A549 (cell line): ENCODE measurements around the gene ZNHIT2. TPM values are rescaled to one million over a fixed set of nuclear protein-coding genes. Genes with fewer than 3 reads are reported as not detected.

Source experiments
- ATAC-seq, 2 experiments: fragments of 200-7000 bp in 1 of 2; fragments of >200 bp in 1 of 2; cut with Nextera tagmentation in 1 of 2; cut with Tn5 transposase in 1 of 2; 3 replicates each; pipeline versions ENCODE4 v1.8.0 to v1.9.1; 2018 to 2020; ENCODE audit warnings: mild to moderate bottlenecking in 1 of 2, moderate library complexity in 1 of 2
- CTCF ChIA-PET: fragments of 300-600 bp; sonication (Branson Sonifier 250); formaldehyde crosslinking; extraction: SDS; loops from one replicate; lab custom pipeline; 2021; ENCODE audit warnings: antibody characterized with exemption, inconsistent platforms; lab: Yijun Ruan, JAX
- POLR2A ChIA-PET: fragments of 350-600 bp; formaldehyde crosslinking; extraction: SDS; loops from one replicate; lab custom pipeline; 2021; ENCODE audit warnings: antibody characterized with exemption, inconsistent platforms; lab: Yijun Ruan, JAX
- DNase-seq, 2 experiments: peaks; one replicate each; pipeline versions ENCODE4 v3.0.0 to v3.0.0-alpha.2; 2011 to 2016; ENCODE audit warnings: low read depth in 1 of 2, low spot score in 1 of 2
- FAIRE-seq: peaks from 2 replicates; lab custom pipeline; 2011; peaks lifted over from hg19 to GRCh38; lab: Jason Lieb, UNC
- H3K27ac ChIP-seq, 2 experiments: fragments of >200 bp; sonication (Bioruptor Twin); formaldehyde crosslinking; 3 replicates each; pipeline ENCODE4 v1.5.1; 2016 to 2017
- H3K4me1 ChIP-seq: fragments of >200 bp; sonication (Bioruptor Twin); formaldehyde crosslinking; 3 replicates; pipeline ENCODE4 v1.6.1; 2016
- H3K4me2 ChIP-seq: fragments of >200 bp; sonication (Bioruptor Twin); formaldehyde crosslinking; 3 replicates; pipeline ENCODE4 v1.6.1; 2016
- H3K4me3 ChIP-seq: fragments of >200 bp; sonication (Bioruptor Twin); formaldehyde crosslinking; 3 replicates; pipeline ENCODE4 v1.5.1; 2016
- H3K9me3 ChIP-seq: fragments of >200 bp; sonication (Bioruptor Twin); formaldehyde crosslinking; 3 replicates; pipeline ENCODE4 v1.6.1; 2016
- ATOH8 ChIP-seq: fragments of 250-450 bp; sonication (Bioruptor Pico); IDR thresholded peaks from 2 replicates; pipeline ENCODE4 v1.5.0; 2020; ENCODE audit warnings: low read depth, mild to moderate bottlenecking, moderate library complexity
- BHLHE40 ChIP-seq: IDR thresholded peaks from 2 replicates; pipeline ENCODE4 v1.6.1; 2012; ENCODE audit warnings: low read depth, low read length, inconsistent platforms
- CEBPB ChIP-seq, 2 experiments: fragments of >200 bp in 1 of 2; sonication (Bioruptor Twin) in 1 of 2; formaldehyde crosslinking in 1 of 2; IDR thresholded peaks; 2 replicates each; pipeline ENCODE4 v1.6.1; 2012 to 2016
- CHD2 ChIP-seq: fragments of 150-350 bp; IDR thresholded peaks from 2 replicates; pipeline ENCODE4 v1.6.1; 2014; ENCODE audit warnings: low read length; ENCODE audit not compliant: partially characterized antibody
- CTCF ChIP-seq: fragments of >200 bp; sonication (Bioruptor Twin); formaldehyde crosslinking; IDR thresholded peaks from 3 replicates; pipeline ENCODE4 v1.5.1; 2016
- EHMT2 ChIP-seq: fragments of 200-600 bp; sonication (generic); IDR thresholded peaks from 2 replicates; pipeline ENCODE4 v1.6.1; 2016; ENCODE audit warnings: antibody characterized with exemption, low read depth, mild to moderate bottlenecking, moderate library complexity
- EP300 ChIP-seq, 2 experiments: fragments of >200 bp; sonication (Bioruptor Twin); formaldehyde crosslinking; IDR thresholded peaks; 2 replicates in 1 of 2; 3 replicates in 1 of 2; pipeline ENCODE4 v1.6.1; 2016 to 2017
- ESRRA ChIP-seq: fragments of 150-350 bp; IDR thresholded peaks from 2 replicates; pipeline ENCODE4 v1.6.1; 2014; ENCODE audit warnings: mild to moderate bottlenecking, low read length, borderline replicate concordance
- FOSB ChIP-seq: fragments of 250-450 bp; sonication (Bioruptor Pico); IDR thresholded peaks from 2 replicates; pipeline ENCODE4 v1.5.0; 2020; ENCODE audit warnings: mild to moderate bottlenecking, moderate library complexity
- HEYL ChIP-seq: fragments of 250-450 bp; sonication (Bioruptor Pico); IDR thresholded peaks from 2 replicates; pipeline ENCODE4 v1.8.0; 2021; ENCODE audit warnings: mild to moderate bottlenecking, moderate library complexity
- KDM1A ChIP-seq: fragments of 200-600 bp; sonication (generic); IDR thresholded peaks from 2 replicates; pipeline ENCODE4 v1.6.1; 2016; ENCODE audit warnings: low read depth, mild to moderate bottlenecking
- MYC ChIP-seq: IDR thresholded peaks from 2 replicates; pipeline ENCODE4 v1.6.1; 2012; ENCODE audit warnings: mild to moderate bottlenecking, inconsistent platforms, low read length, improper control_type of control experiment, borderline replicate concordance
- PHF8 ChIP-seq: fragments of 200-600 bp; sonication (generic); IDR thresholded peaks from 2 replicates; pipeline ENCODE4 v1.6.1; 2016; ENCODE audit warnings: low read depth, mild to moderate bottlenecking, antibody characterized with exemption, moderate library complexity, borderline replicate concordance
- POLR2A ChIP-seq: IDR thresholded peaks from 2 replicates; pipeline ENCODE4 v1.6.1; 2012; ENCODE audit warnings: mild to moderate bottlenecking, low read length
- POLR2AphosphoS2 ChIP-seq: conservative IDR thresholded peaks from 2 replicates; pipeline ENCODE4 v1.6.1; 2012; ENCODE audit warnings: low read length, improper control_type of control experiment, inconsistent platforms
- RAD21 ChIP-seq, 2 experiments: fragments of >200 bp in 1 of 2; sonication (Bioruptor Twin) in 1 of 2; formaldehyde crosslinking in 1 of 2; IDR thresholded peaks in 1 of 2; conservative IDR thresholded peaks in 1 of 2; 2 replicates in 1 of 2; 3 replicates in 1 of 2; pipeline ENCODE4 v1.6.1; 2012 to 2018; ENCODE audit warnings: inconsistent platforms in 1 of 2
- RNF2 ChIP-seq: fragments of 200-600 bp; sonication (generic); IDR thresholded peaks from 2 replicates; pipeline ENCODE4 v1.6.1; 2016; ENCODE audit warnings: low read depth, mild to moderate bottlenecking, antibody characterized with exemption, moderate library complexity, borderline replicate concordance
- SMC3 ChIP-seq: fragments of >200 bp; sonication (Bioruptor Twin); formaldehyde crosslinking; IDR thresholded peaks from 3 replicates; pipeline ENCODE4 v1.6.1; 2018; ENCODE audit warnings: inconsistent platforms
- TFCP2L1 ChIP-seq: fragments of 250-450 bp; sonication (Bioruptor Pico); IDR thresholded peaks from 2 replicates; pipeline ENCODE4 v1.5.0; 2021; ENCODE audit warnings: mild to moderate bottlenecking
- ZC3H11A ChIP-seq: fragments of 450-650 bp; IDR thresholded peaks from 2 replicates; pipeline ENCODE4 v1.6.1; 2014; ENCODE audit warnings: antibody characterized with exemption, mild to moderate bottlenecking
- ZFP36 ChIP-seq: fragments of 450-650 bp; IDR thresholded peaks from 2 replicates; pipeline ENCODE4 v1.6.1; 2014; ENCODE audit warnings: borderline replicate concordance; ENCODE audit not compliant: partially characterized antibody
- ZSCAN20 ChIP-seq: fragments of 250-450 bp; sonication (Bioruptor Pico); IDR thresholded peaks from 2 replicates; pipeline ENCODE4 v1.8.0; 2022; ENCODE audit warnings: mild to moderate bottlenecking, moderate library complexity
- WGBS: methylation state at CpG from one replicate; pipeline ENCODE4 v1.1.6; 2017; ENCODE audit errors: missing lambda C conversion rate; 5-methylcytosine and 5-hydroxymethylcytosine counted together
- polyA plus RNA-seq, 4 experiments: library from polyadenylated mRNA; depleted of rRNA in 3 of 4; stranded (reverse); fragments of >200 nt; fragmentation: RNase III in 1 of 4; extraction: RNeasy Plus Mini Kit Qiagen cat#74134 plus additional on column Dnase treatment in 1 of 4; gene quantifications; 2 replicates in 3 of 4; 3 replicates in 1 of 4; pipeline ENCODE4 v1.2.3, GENCODE V29; 2011 to 2017
- TF ChIP-seq, protein P1 (sequence below): IDR thresholded peaks from 2 replicates; pipeline ENCODE4 v1.6.1; 2012
- TF ChIP-seq, protein P2 (sequence below): IDR thresholded peaks from 2 replicates; pipeline ENCODE4 v1.6.1; 2012
- TF ChIP-seq, protein P3 (sequence below): fragments of 250-450 bp; sonication (Bioruptor Pico); IDR thresholded peaks from 2 replicates; pipeline ENCODE4 v1.5.0; 2021; ENCODE audit warnings: mild to moderate bottlenecking, moderate library complexity, borderline replicate concordance
- TF ChIP-seq, protein P4 (sequence below): fragments of 450-650 bp; IDR thresholded peaks from 2 replicates; pipeline ENCODE4 v1.6.1; 2014; ENCODE audit warnings: antibody characterized with exemption

Gene ZNHIT2
- polyA plus RNA-seq, 2 of the 4 experiments (the other 2 are of a cell fraction), result 5.5 to 13.5 TPM

- ChIA-PET CTCF (interaction anchor here (0.8 to 4.6 kb wide), 4 partner anchors 10 to 90 kb away, joined by 3 to 24 read pairs (median 3); partner anchors contain the start of genes ARL2 and TM7SF2), POLR2A (interaction anchor here (1.1 to 1.4 kb wide), 2 partner anchors 8 to 9 kb away, joined by 3 read pairs; partner anchors contain the start of gene TM7SF2)
- H3K4me3 ChIP-seq, result no peak overlapping the region
- H3K27ac ChIP-seq, result no peak overlapping the region
- no peak for TF ChIP-seq ATOH8 (CRISPR knock-in tag)
- TF ChIP-seq EHMT2, result no peak
- TF ChIP-seq HEYL (CRISPR knock-in tag), result no peak
- no peak for TF ChIP-seq RAD21 (conservative IDR thresholded peaks at IDR 0.05 in 1 of 2, IDR thresholded peaks at IDR 0.05 in 1 of 2)
- TF ChIP-seq, protein P1, sequence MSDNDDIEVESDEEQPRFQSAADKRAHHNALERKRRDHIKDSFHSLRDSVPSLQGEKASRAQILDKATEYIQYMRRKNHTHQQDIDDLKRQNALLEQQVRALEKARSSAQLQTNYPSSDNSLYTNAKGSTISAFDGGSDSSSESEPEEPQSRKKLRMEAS, result no peak
- TF ChIP-seq POLR2AphosphoS2, result no peak
- TF ChIP-seq, protein P2, sequence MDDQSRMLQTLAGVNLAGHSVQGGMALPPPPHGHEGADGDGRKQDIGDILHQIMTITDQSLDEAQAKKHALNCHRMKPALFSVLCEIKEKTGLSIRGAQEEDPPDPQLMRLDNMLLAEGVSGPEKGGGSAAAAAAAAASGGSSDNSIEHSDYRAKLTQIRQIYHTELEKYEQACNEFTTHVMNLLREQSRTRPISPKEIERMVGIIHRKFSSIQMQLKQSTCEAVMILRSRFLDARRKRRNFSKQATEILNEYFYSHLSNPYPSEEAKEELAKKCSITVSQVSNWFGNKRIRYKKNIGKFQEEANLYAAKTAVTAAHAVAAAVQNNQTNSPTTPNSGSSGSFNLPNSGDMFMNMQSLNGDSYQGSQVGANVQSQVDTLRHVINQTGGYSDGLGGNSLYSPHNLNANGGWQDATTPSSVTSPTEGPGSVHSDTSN, result no peak
- TF ChIP-seq ZSCAN20 (CRISPR knock-in tag), result no peak
- no peak for TF ChIP-seq ESRRA
- TF ChIP-seq PHF8, result no peak
- no peak for TF ChIP-seq SMC3
- H3K9me3 ChIP-seq, result no peaks in the 10 kb centered on the region
- ATAC-seq, result no peak
- no peak for FAIRE-seq
- no peaks in the 10 kb centered on the region for H3K4me1 ChIP-seq
- no peak for DNase-seq
- H3K4me2 ChIP-seq, result no peak overlapping the region
Observed at GRCh38 chr11:65103476-65103875, 14.0 kb downstream of the ZNHIT2 start.

DNA sequence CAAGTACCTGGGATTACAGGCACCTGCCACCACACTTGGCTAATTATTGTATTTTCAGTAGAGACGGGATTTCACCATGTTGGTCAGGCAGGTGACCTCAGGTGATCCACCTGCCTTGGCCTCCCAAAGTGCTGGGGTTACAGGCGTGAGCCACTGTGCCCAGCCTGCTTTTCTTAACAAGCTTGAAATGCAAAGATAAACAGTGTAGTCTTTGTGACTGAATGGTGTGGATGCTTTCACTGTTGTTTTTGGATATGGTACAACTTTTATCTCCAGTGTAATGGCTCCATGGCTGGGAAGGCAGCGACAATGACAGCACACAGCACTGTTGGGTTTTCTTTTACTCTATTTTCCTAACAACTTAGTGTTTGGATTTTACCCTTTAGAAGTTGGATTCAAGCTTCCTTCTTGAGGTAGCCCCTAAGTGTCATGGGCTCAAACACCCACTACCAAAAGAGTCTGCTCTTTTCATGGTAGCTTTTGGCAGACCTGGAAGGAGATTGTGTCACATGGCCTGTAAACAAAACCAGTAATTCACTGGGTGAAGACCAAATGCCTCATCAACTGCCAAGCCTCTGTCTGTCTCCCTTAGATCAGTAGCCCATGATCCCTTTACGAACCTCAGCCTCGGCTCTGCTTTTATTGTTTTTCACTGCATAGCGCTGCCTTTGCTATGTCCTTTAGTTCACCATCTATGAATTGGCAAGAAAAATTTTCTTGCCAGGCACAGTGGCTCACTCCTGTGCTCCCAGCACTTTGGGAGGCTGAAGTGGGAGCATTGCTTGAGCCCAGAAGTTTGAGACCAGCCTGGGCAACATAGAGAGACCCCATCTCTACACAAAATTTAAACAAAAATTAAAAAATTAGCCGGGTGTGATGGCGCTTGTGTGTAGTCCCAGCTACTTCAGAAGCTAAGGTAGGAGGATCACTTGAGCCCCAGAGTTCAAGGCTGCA is 15.1 kb downstream of the ZNHIT2 start:
- ChIA-PET POLR2A (interaction anchor here (0.6 to 1.5 kb wide), 5 partner anchors 8 to 15 kb away, joined by 3 to 4 read pairs (median 3); partner anchors contain the start of genes TM7SF2 and ZNHIT2), CTCF (interaction anchor here (0.8 to 4.6 kb wide), 5 partner anchors 8 to 89 kb away, joined by 3 to 24 read pairs (median 3); partner anchors contain the start of genes ARL2 and TM7SF2)
- WGBS, result 96% methylated on average over 8 of the region's 8 CpGs
- Histone ChIP-seq H3K4me2 (no peak overlapping the region), H3K9me3 (no peaks in the 10 kb centered on the region), H3K4me1 (peaks cover under 1% of the 10 kb centered on the region; the same call in 1 of the 3 replicates), H3K27ac (no peak overlapping the region), H3K4me3 (no peak overlapping the region)
- FAIRE-seq, result no peak
- no peak for ATAC-seq
- no peak for DNase-seq
- TF ChIP-seq CHD2 (no peak), MYC (no peak), ZFP36 (no peak), SMC3 (no peak), KDM1A (no peak), EP300 (IDR thresholded peaks at IDR 0.05) (no peak), TFCP2L1 (CRISPR knock-in tag) (no peak), RAD21 (conservative IDR thresholded peaks at IDR 0.05 in 1 of 2, IDR thresholded peaks at IDR 0.05 in 1 of 2) (no peak), ATOH8 (CRISPR knock-in tag) (no peak), FOSB (CRISPR knock-in tag) (no peak), BHLHE40 (no peak), CTCF (no peak), EHMT2 (no peak), POLR2A (no peak), CEBPB (IDR thresholded peaks at IDR 0.05) (no peak), ZC3H11A (no peak), RNF2 (no peak)
- TF ChIP-seq, protein P3, sequence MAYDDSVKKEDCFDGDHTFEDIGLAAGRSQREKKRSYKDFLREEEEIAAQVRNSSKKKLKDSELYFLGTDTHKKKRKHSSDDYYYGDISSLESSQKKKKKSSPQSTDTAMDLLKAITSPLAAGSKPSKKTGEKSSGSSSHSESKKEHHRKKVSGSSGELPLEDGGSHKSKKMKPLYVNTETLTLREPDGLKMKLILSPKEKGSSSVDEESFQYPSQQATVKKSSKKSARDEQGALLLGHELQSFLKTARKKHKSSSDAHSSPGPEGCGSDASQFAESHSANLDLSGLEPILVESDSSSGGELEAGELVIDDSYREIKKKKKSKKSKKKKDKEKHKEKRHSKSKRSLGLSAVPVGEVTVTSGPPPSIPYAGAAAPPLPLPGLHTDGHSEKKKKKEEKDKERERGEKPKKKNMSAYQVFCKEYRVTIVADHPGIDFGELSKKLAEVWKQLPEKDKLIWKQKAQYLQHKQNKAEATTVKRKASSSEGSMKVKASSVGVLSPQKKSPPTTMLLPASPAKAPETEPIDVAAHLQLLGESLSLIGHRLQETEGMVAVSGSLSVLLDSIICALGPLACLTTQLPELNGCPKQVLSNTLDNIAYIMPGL (CRISPR knock-in tag), result no peak
- TF ChIP-seq, protein P4, sequence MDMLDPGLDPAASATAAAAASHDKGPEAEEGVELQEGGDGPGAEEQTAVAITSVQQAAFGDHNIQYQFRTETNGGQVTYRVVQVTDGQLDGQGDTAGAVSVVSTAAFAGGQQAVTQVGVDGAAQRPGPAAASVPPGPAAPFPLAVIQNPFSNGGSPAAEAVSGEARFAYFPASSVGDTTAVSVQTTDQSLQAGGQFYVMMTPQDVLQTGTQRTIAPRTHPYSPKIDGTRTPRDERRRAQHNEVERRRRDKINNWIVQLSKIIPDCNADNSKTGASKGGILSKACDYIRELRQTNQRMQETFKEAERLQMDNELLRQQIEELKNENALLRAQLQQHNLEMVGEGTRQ, result no peak
